ENCODE measurements around the gene ZSCAN1.

ZSCAN1 gene

GRCh38 chr19:58052256-58052655 is 18.4 kb downstream of the ZSCAN1 start:
- Histone ChIP-seq H3K4me1 (ENCODE audit: control insufficient read depth in 5 of 5, insufficient read depth in 5 of 5, low read length in 5 of 5) (peaks cover 0 to 14% (median 9%) of the 10 kb centered on the region in 5 donors), H3K4me3 (ENCODE audit: low read depth in 1 of 5, low read length in 5 of 5) (peak overlapping the region in 1 of 5 donors; percentile 16), H3K36me3 (ENCODE audit: control insufficient read depth in 5 of 5, insufficient read depth in 5 of 5, low read length in 5 of 5) (no peaks in the 10 kb centered on the region), H3K9ac (ENCODE audit: low read length in 5 of 5) (no peak overlapping the region), H3K9me3 (ENCODE audit: control insufficient read depth in 5 of 5, low read length in 5 of 5) (peaks cover 11 to 74% (median 54%) of the 10 kb centered on the region in 5 donors), H3K27me3 (ENCODE audit: control insufficient read depth in 5 of 5, insufficient read depth in 4 of 5, low read length in 5 of 5) (no peaks in the 10 kb centered on the region), H3K27ac (ENCODE audit: low read depth, low read length) (no peak overlapping the region)

DNA sequence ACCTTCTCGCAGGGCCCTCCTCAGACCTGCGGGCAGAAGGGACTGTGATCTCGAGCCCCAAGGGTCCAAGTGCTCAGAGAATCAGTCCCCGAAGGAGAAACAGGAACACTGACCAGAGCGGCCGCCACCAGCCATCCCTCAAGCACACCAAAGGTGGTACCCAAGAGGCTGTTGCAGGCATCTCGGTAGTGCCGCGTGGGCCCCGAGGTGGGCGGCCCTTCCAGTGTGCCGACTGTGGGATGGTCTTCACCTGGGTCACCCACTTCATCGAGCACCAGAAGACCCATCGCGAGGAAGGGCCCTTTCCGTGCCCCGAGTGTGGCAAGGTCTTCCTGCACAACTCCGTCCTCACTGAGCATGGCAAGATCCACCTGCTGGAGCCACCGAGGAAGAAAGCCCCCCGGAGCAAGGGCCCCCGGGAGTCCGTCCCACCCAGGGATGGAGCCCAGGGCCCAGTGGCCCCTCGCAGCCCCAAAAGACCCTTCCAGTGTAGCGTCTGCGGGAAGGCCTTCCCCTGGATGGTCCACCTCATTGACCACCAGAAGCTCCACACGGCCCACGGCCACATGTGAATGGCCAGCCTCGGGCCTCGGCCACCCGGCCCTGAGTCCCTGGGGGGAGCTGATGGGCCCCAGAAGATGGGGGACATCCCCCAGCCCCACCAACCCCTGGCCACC is 19.8 kb downstream of the ZSCAN1 start:
- Histone ChIP-seq H3K9ac (ENCODE audit: low read length in 5 of 5) (no peak overlapping the region), H3K36me3 (ENCODE audit: control insufficient read depth in 5 of 5, insufficient read depth in 5 of 5, low read length in 5 of 5) (no peaks in the 10 kb centered on the region), H3K4me1 (ENCODE audit: control insufficient read depth in 5 of 5, insufficient read depth in 5 of 5, low read length in 5 of 5) (peaks cover 0 to 16% (median 11%) of the 10 kb centered on the region in 5 donors), H3K9me3 (ENCODE audit: control insufficient read depth in 5 of 5, low read length in 5 of 5) (peaks cover 11 to 66% (median 47%) of the 10 kb centered on the region in 5 donors), H3K4me3 (ENCODE audit: low read depth in 1 of 5, low read length in 5 of 5) (no peak overlapping the region), H3K27me3 (ENCODE audit: control insufficient read depth in 5 of 5, insufficient read depth in 4 of 5, low read length in 5 of 5) (no peaks in the 10 kb centered on the region), H3K27ac (ENCODE audit: low read depth, low read length) (no peak overlapping the region)

- Histone ChIP-seq H3K9me3 (ENCODE audit: control insufficient read depth in 5 of 5, low read length in 5 of 5) (peaks cover 6 to 54% (median 39%) of the 10 kb centered on the region in 5 donors), H3K4me3 (ENCODE audit: low read depth in 1 of 5, low read length in 5 of 5) (peak overlapping the region; percentile 51 to 75 (median 65)), H3K27ac (ENCODE audit: low read depth, low read length) (peak overlapping the region; percentile 30), H3K9ac (ENCODE audit: low read length in 5 of 5) (peak overlapping the region in 3 of 5 donors; percentile 28 to 83 (median 57)), H3K27me3 (ENCODE audit: control insufficient read depth in 5 of 5, insufficient read depth in 4 of 5, low read length in 5 of 5) (no peaks in the 10 kb centered on the region), H3K4me1 (ENCODE audit: control insufficient read depth in 5 of 5, insufficient read depth in 5 of 5, low read length in 5 of 5) (peaks cover 0 to 28% (median 21%) of the 10 kb centered on the region in 5 donors), H3K36me3 (ENCODE audit: control insufficient read depth in 5 of 5, insufficient read depth in 5 of 5, low read length in 5 of 5) (no peaks in the 10 kb centered on the region)
Measured at GRCh38 chr19:58054901-58055874, 21.4 kb downstream of the ZSCAN1 start.

DNA sequence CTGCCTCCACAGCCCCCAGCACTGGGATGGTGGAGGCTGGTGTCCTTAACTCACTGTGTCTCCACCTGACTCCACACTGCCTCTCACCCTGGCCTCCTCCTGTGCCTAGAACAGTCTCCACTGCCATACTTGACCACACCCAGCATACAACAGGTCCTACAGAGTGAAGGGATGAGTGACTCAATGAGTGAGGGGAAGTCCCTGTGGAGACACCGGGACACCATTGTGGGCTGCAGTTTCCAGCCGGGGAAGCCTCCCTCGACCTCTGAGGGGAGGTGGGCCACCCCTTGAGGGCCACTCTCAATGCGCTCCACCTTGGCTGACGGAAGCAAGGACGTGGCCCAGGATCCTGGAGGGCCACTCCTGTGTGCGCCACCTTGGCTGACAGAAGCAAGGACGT is 22.4 kb downstream of the ZSCAN1 start:
- Histone ChIP-seq H3K4me3 (ENCODE audit: low read depth in 1 of 5, low read length in 5 of 5) (no peak overlapping the region), H3K27me3 (ENCODE audit: control insufficient read depth in 5 of 5, insufficient read depth in 4 of 5, low read length in 5 of 5) (no peaks in the 10 kb centered on the region), H3K27ac (ENCODE audit: low read depth, low read length) (no peak overlapping the region), H3K36me3 (ENCODE audit: control insufficient read depth in 5 of 5, insufficient read depth in 5 of 5, low read length in 5 of 5) (no peaks in the 10 kb centered on the region), H3K9me3 (ENCODE audit: control insufficient read depth in 5 of 5, low read length in 5 of 5) (peaks cover 6 to 48% (median 38%) of the 10 kb centered on the region in 5 donors), H3K9ac (ENCODE audit: low read length in 5 of 5) (no peak overlapping the region), H3K4me1 (ENCODE audit: control insufficient read depth in 5 of 5, insufficient read depth in 5 of 5, low read length in 5 of 5) (peaks cover 0 to 28% (median 21%) of the 10 kb centered on the region in 5 donors)

GRCh38 chr19:58056861-58057260 is 23.0 kb downstream of the ZSCAN1 start:
- Histone ChIP-seq H3K27ac (ENCODE audit: low read depth, low read length) (no peak overlapping the region), H3K4me3 (ENCODE audit: low read depth in 1 of 5, low read length in 5 of 5) (no peak overlapping the region), H3K4me1 (ENCODE audit: control insufficient read depth in 5 of 5, insufficient read depth in 5 of 5, low read length in 5 of 5) (peaks cover 0 to 28% (median 21%) of the 10 kb centered on the region in 5 donors), H3K36me3 (ENCODE audit: control insufficient read depth in 5 of 5, insufficient read depth in 5 of 5, low read length in 5 of 5) (no peaks in the 10 kb centered on the region), H3K27me3 (ENCODE audit: control insufficient read depth in 5 of 5, insufficient read depth in 4 of 5, low read length in 5 of 5) (no peaks in the 10 kb centered on the region), H3K9ac (ENCODE audit: low read length in 5 of 5) (no peak overlapping the region), H3K9me3 (ENCODE audit: control insufficient read depth in 5 of 5, low read length in 5 of 5) (peaks cover 8 to 45% (median 33%) of the 10 kb centered on the region in 5 donors)

DNA sequence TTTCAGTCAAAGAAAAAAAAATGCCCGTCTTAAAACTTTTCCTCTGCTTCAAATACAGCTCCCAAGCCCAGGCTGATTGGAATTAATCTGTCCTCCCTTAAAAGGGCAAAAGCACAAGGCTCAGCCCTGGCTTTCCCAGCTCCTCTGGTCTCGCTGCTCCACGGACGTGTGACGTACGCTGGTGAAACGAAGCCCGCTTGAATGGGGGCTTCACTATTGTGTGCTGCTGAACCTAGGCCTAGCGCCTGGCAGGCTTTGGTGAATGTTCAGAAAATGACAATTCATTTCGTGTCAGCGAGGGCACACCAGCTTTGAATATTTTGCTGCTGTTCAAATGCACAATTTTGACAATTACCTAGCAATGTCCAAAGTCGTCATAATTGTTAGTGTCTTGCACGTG is 24.6 kb downstream of the ZSCAN1 start:
- H3K36me3 ChIP-seq (ENCODE audit: control insufficient read depth in 5 of 5, insufficient read depth in 5 of 5, low read length in 5 of 5): peaks cover 0 to 7% (median 6%) of the 10 kb centered on the region in 5 donors
- H3K27ac ChIP-seq (ENCODE audit: low read depth, low read length): peak overlapping the region; percentile 70
- H3K9me3 ChIP-seq (ENCODE audit: control insufficient read depth in 5 of 5, low read length in 5 of 5): peaks cover 8 to 47% (median 33%) of the 10 kb centered on the region in 5 donors
- H3K4me3 ChIP-seq (ENCODE audit: low read depth in 1 of 5, low read length in 5 of 5): peak overlapping the region; percentile 67 to 91 (median 77)
- peaks cover 0 to 28% (median 21%) of the 10 kb centered on the region in 5 donors for H3K4me1 ChIP-seq (ENCODE audit: control insufficient read depth in 5 of 5, insufficient read depth in 5 of 5, low read length in 5 of 5)
- H3K9ac ChIP-seq (ENCODE audit: low read length in 5 of 5): peak overlapping the region in 1 of 5 donors; percentile 26
- no peaks in the 10 kb centered on the region for H3K27me3 ChIP-seq (ENCODE audit: control insufficient read depth in 5 of 5, insufficient read depth in 4 of 5, low read length in 5 of 5)

DNA sequence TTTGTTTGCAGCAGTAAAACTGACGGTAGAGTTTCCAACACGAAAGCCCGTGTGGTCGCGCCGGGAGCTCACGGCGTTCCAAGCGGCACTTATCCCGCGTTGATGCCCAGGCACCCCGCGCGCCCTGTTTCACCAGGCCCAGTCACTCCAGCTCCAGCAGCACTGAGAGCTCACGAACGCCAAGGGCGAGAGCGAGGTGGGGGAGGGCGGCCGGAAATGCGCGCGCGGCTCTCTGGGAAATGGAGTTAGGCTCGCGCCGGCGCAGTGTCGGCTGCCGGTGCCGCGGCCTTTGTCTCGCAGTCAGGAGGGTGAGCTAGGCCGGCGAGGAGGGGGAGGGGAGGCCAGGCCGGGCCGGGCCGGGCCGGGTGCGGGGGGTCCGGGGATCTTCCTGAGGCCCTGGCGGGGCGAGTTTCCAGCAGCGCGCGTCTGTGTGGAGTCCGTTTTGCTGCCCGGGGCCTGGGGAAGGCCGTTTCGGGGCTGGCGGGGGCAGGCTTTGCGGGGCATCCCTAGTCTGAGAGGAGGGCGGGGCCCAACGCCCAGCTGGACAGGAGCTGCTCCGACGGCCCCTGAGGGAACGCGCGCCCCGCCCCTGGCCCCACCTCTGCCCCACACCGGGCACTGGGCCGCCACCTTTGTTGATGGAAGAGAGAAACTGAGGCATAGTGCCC is 25.3 kb downstream of the ZSCAN1 start, which contains the start of gene ZNF135:
TSS of gene ZNF135 (plus strand) at position 280 of the 668 bp plus-strand sequence. CDS start 721 bp downstream, outside the sequence.
- peak within 1 kb of the TSS in 4 of 5 donors; percentile 61 to 79 (median 70) for H3K9ac ChIP-seq (ENCODE audit: low read length in 5 of 5)
- H3K27ac ChIP-seq (ENCODE audit: low read depth, low read length): peak within 1 kb of the TSS; percentile 70
- H3K9me3 ChIP-seq (ENCODE audit: control insufficient read depth in 5 of 5, low read length in 5 of 5): peaks cover 11 to 46% (median 34%) of the 10 kb centered on the region in 5 donors
- H3K27me3 ChIP-seq (ENCODE audit: control insufficient read depth in 5 of 5, insufficient read depth in 4 of 5, low read length in 5 of 5): no peaks in the 10 kb centered on the region
- peaks cover under 1 to 14% (median 11%) of the 10 kb centered on the region in 5 donors for H3K36me3 ChIP-seq (ENCODE audit: control insufficient read depth in 5 of 5, insufficient read depth in 5 of 5, low read length in 5 of 5)
- H3K4me1 ChIP-seq (ENCODE audit: control insufficient read depth in 5 of 5, insufficient read depth in 5 of 5, low read length in 5 of 5): peaks cover 0 to 28% (median 21%) of the 10 kb centered on the region in 5 donors
- H3K4me3 ChIP-seq (ENCODE audit: low read depth in 1 of 5, low read length in 5 of 5): peak within 1 kb of the TSS; percentile 67 to 91 (median 77)

GRCh38 chr19:58059671-58060078 is 25.9 kb downstream of the ZSCAN1 start:
- peaks cover 2 to 18% (median 13%) of the 10 kb centered on the region in 5 donors for H3K36me3 ChIP-seq (ENCODE audit: control insufficient read depth in 5 of 5, insufficient read depth in 5 of 5, low read length in 5 of 5)
- peak overlapping the region in 4 of 5 donors; percentile 61 to 79 (median 70) for H3K9ac ChIP-seq (ENCODE audit: low read length in 5 of 5)
- H3K27ac ChIP-seq (ENCODE audit: low read depth, low read length): peak overlapping the region; percentile 70
- peak overlapping the region; percentile 49 to 91 (median 77) for H3K4me3 ChIP-seq (ENCODE audit: low read depth in 1 of 5, low read length in 5 of 5)
- peaks cover 0 to 23% (median 16%) of the 10 kb centered on the region in 5 donors for H3K4me1 ChIP-seq (ENCODE audit: control insufficient read depth in 5 of 5, insufficient read depth in 5 of 5, low read length in 5 of 5)
- H3K9me3 ChIP-seq (ENCODE audit: control insufficient read depth in 5 of 5, low read length in 5 of 5): peaks cover 11 to 45% (median 36%) of the 10 kb centered on the region in 5 donors
- no peaks in the 10 kb centered on the region for H3K27me3 ChIP-seq (ENCODE audit: control insufficient read depth in 5 of 5, insufficient read depth in 4 of 5, low read length in 5 of 5)

DNA sequence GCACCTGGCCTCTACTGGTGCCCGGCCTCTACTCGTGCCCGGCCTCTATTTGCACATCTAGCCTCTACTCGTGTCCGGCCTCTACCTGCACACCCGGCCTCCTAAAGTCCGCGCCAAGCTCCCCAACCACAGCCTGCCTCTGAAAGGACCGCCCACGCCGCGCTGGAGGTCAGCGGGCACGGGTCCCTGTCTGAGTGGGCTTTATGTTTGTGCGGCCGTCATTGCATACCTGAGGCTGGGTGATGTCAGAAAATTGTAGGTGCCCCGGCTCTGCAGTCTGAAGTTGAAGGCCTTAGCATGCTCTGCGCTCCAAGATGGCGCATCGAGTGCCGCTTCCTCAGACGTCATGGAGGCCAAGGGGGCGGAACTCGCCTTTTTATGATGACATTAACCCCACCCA is 26.4 kb downstream of the ZSCAN1 start:
- Histone ChIP-seq H3K9me3 (ENCODE audit: control insufficient read depth in 5 of 5, low read length in 5 of 5) (peaks cover 13 to 49% (median 35%) of the 10 kb centered on the region in 5 donors), H3K4me3 (ENCODE audit: low read depth in 1 of 5, low read length in 5 of 5) (peak overlapping the region in 4 of 5 donors; percentile 37 to 91 (median 78)), H3K9ac (ENCODE audit: low read length in 5 of 5) (no peak overlapping the region), H3K27me3 (ENCODE audit: control insufficient read depth in 5 of 5, insufficient read depth in 4 of 5, low read length in 5 of 5) (no peaks in the 10 kb centered on the region), H3K36me3 (ENCODE audit: control insufficient read depth in 5 of 5, insufficient read depth in 5 of 5, low read length in 5 of 5) (peaks cover 5 to 23% (median 17%) of the 10 kb centered on the region in 5 donors), H3K27ac (ENCODE audit: low read depth, low read length) (no peak overlapping the region), H3K4me1 (ENCODE audit: control insufficient read depth in 5 of 5, insufficient read depth in 5 of 5, low read length in 5 of 5) (peaks cover 0 to 18% (median 15%) of the 10 kb centered on the region in 5 donors)
